Caki2 (cell line): ENCODE measurements around the gene IRS1. TPM values are rescaled to one million over a fixed set of nuclear protein-coding genes. Genes with fewer than 3 reads are reported as not detected.

Source experiments
- DNase-seq: peaks from one replicate; pipeline ENCODE4 v3.0.0-alpha.2; 2015; ENCODE audit warnings: low read depth
- in situ Hi-C: cut with HindIII; loops from 2 replicates; pipeline ENCODE4 v1.10.0; 2016; ENCODE audit warnings: low sequenced_read_pairs, low pct_unique_long_range_greater_than_20kb, mixed read lengths
- total RNA-seq: library from RNA; depleted of rRNA; stranded (reverse); fragments of >200 nt; shearing (Covaris generic); gene quantifications from 2 replicates; pipeline ENCODE4 v1.2.3, GENCODE V29; 2014; ENCODE audit warnings: low replicate concordance

Gene IRS1
- total RNA-seq, 1 experiment from 2014 or later, result 5.8 TPM

DNA sequence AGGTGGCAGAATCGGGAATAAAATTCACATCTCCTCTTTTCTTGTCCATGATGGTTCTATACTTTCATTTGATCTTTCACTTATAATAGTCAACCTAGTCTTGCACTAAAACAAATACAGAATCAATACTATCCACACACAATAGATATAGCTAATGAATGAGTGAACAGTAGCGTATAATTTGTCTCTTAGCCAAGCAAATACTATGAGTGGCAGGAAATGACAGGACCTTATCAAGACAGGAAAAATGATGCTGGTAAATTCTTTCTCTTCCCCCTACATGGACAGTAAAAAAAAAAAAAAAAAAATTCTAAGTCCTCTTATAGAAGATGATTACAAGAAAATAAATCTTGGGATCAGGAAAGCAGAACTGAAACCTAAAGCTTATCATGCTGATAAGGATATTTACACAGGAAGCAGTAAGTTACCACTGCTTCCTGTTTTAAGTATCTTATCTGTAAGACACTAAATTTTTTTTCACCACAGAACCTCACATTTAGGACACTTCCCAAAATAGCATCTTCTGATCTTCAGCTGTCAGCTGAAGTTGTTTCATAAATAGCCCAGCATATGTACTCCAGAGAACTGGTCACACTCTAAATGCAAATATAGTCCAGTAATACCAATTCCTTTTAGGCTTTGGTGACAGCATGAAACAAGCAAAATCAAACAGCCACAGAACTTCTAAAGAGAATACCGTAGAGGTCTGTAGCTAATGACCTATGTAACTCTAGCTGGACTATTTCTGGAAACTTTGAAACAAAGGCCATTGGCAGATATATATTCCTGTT is 27.0 kb downstream of the IRS1 start:
- DNase-seq, result no peak
- in situ Hi-C loops, result no loop called here

DNA sequence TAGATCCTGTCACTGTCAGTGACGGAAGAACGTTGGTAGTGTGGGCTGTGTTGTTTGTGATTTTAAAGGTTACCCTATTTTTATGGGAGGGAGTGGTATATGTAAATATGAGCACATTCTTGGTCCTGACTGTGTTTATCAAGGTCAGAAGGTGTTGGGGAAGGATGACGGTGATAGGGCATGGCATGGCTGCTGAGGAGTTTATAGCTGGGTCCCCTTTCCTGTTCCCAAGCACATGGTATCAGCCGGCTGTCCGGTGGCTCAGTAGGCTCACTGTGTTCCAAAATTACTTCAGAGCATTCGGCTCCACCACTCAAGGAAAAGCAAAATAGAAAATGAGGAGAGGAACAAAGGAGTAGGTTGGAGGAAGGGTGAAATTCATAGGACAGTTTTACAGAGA is 28.6 kb downstream of the IRS1 start:
- in situ Hi-C loops, result no loop called here
- DNase-seq, result no peak

DNA sequence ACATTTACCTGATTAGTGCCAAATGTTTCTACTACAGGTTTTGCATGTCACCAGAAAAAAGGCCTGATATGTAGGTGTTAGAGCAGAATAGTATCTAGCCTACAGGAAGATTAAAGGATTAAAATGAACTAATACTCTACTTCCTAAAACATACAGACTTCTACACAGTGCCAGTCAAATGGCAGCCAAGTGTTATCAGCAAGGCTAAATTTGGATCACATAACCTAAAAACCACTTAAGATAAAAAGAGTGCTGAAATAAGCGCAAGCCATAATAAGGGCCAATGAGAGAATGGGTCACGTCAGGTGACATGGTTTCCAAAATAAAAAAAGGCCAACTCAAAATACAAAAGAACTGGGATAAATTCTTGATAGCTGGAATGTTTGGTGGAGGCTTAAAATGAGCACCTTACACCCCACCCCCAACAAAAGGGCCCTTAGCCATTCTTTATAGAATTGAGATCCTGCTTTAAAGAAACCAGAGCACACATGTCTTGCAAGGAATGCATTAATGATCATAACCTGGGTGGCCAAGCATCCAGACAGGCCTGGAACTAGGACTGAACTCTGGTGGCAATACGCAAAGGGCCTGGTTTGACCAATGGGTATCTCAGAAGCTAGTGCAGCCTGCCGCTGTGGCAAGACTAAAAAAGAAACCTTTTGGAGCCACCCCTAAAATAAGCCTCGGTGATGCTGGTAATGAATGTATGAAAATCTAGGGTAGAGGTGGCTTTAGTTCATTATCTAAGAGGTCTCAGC is 32.4 kb downstream of the IRS1 start:
- no peak for DNase-seq
- in situ Hi-C loops, result no loop called here

DNA sequence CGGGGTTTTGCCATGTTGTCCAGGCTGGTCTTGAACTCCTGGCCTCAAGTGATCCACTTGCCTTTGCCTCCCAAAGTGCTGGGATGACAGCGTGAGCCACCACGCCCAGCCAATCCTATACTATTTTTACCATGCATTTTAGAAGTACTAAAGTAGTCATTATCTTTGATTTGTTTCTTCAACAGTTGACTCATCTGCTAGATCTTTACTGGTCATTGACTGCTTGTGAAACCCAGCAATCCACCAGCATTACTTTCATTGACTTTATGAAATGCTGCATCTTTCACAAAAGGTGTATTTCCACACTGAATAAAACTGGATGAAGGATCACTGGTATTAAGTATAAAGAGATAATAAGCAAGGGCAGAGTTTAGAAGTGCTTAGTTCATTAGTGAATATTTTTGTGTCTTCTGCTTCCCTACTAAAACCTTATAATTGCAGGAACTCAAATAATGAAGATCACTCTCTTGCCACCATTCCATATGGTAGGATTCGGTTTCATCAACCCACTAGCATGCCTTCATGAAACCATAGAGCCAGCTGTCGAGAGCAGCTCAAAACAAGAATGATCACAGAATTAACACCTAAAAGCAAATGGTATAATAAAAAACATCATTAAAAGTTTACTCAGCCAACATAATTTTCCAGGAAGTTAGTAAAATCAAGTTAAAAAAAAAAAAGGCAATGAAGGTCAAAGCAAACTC is 33.1 kb downstream of the IRS1 start:
- DNase-seq, result no peak
- in situ Hi-C loops, result no loop called here

DNA sequence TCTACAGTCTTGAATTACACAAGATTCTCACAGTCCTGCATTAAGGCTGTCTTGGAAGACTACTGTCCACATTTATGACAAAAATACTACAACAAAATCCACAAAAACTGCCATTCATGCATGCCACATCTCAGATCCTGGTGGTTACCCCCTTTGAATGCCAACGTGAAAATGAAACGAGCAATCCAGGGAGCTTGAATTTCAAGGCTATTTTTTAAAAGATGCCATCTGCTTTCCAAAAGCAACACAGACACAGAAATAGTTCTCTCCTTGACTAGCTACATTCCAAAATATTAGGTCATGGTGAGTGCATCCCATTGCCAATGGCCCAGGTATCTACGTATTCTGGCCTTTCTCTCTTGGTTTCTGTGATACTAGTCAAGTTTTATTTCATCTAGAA is 36.3 kb downstream of the IRS1 start:
- in situ Hi-C loops, result no loop called here
- DNase-seq, result no peak

DNA sequence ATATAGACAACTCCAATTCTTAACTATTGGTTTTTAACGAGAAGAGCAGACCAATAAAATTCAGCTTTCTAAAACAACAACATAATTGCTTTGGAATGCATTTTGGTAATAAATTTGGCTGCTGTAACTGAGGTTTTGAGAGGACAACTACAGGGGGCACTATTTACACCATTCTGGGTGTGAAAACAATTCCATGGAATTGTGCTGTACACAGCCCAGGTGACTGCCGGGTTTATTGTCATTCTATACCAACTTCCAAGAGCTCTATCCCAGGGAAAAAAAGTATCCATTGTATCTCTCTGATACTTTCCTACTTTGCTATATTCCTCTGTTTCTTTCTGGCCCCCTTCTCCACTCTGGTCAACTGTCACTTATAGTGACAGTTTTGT is 38.4 kb downstream of the IRS1 start:
- DNase-seq, result no peak
- in situ Hi-C loops, result no loop called here

DNA sequence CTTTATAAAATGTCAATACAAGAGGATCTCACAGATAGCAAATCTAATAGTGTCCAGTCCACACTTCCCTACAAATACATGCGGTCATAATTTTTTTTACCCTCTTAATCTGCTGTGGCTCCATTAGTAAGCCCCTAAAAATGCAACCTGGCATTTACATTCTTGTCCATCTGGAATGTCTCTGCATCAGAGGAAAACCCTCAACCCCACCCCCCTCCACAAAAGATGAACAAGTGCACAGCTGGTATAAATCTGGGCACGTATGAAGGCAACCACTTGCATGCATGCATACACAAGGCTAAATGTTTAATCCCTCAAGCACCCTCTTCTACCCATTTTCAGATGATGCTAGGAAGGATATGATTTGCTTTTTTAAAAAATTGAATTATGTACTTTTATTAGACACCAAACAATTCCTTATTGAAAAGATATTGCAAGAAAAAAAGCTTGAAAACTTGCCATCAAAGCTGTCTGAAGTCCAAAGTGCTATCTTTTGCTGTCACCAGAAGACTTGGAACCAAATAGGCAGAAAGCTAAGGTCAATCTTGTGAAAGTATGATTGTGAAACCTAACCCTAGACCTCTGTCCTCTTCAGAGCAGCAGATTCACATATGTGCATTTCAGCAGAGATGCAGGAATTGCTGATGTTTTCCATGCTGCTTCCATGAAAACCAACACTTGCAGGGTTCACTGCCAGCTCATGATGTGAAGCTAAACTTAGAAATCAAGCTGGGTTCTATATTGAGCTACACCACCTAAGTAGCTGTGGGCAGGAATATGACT is 39.0 kb downstream of the IRS1 start:
- in situ Hi-C loops, result no loop called here
- DNase-seq, result no peak

DNA sequence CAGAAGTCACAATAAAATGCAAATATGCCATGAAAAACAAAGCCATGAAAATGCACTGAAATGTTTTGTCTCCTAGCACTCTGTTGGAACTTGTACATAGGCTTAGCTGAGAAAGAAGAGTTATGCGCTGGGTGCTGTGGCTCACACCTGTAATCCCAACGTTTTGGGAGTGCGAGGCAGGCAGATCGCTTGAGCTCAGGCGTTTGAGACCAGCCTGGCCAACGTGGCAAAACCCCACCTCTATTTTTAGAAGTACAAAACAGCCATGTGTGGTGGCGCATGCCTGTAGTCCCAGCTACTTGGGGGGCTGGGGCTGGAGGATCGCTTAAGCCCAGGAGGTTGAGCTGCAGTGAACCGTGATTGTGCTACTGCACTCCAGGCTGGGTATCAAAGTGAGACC is 39.9 kb downstream of the IRS1 start:
- in situ Hi-C loops, result no loop called here
- DNase-seq, result no peak

DNA sequence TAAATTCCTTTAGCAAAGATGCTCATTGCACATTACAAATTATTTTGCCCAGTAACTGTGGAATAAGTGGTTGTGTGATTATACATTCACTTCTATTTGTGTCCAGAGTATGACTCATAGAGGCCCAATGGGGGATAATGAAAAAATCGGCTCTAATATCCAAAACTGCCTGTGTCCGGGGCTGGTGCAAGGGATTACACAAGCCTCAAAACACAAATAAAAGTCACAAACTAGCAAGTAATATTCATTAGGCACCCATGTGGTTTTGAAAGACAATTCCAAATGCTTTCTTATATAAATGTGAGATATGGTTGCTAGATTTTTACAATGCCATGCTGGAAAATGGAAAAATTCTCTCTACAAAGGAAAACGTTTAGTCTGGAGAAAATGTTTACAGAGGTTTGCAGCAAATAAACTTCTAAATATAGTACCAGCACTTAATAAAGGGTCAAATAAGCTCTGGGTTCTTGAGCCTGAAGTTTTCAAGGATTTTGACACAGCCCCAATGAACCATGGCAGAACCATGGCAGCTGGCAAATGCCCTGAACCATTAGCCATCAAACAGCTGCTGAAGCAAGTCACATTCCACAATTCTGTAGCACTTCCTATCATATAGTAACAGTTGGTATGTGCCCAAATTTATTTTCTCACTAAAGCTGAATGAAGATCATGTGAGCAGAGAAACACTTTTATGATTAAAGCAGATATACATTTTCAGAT is 40.5 kb downstream of the IRS1 start:
- no peak for DNase-seq
- in situ Hi-C loops, result no loop called here

DNA sequence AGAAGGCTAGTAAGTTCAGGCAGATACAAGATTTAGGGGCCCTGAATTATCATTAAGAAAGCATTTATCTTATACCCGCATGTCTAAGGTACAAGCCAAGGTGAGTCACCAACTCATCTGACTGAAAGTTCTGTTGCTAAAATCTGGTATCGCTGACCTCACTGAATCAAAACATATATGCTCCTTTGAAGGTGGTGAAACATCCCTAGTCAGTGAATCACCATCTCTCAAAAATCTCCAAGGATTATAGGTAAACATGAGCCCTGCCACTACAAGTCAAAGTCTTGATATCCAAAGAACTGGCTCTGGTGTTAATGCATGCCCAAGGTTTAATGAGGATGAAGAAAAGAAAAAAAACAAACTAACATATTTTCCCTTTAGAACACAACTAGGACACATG is 43.5 kb downstream of the IRS1 start:
- in situ Hi-C loops, result no loop called here
- DNase-seq, result peak; percentile 62

DNA sequence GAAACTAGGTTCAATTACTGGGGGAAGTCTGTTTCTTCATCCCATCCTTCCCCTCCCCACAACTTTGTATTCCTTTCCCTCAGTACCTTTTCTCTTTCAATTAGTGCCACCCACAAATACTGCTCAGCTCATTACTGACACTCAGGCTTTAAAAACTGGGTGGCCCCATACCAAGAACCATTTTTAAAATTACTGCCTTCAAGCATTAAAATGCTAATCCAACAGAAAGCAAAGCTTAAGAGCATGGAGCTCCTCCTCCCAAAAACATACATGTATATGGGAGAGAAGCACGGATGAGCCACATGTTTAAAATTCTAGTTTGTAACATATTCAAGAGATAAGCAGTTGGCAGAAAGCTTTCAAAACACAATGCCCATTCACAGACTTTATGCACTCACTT is 44.0 kb downstream of the IRS1 start:
- no peak for DNase-seq
- in situ Hi-C loops, result no loop called here

DNA sequence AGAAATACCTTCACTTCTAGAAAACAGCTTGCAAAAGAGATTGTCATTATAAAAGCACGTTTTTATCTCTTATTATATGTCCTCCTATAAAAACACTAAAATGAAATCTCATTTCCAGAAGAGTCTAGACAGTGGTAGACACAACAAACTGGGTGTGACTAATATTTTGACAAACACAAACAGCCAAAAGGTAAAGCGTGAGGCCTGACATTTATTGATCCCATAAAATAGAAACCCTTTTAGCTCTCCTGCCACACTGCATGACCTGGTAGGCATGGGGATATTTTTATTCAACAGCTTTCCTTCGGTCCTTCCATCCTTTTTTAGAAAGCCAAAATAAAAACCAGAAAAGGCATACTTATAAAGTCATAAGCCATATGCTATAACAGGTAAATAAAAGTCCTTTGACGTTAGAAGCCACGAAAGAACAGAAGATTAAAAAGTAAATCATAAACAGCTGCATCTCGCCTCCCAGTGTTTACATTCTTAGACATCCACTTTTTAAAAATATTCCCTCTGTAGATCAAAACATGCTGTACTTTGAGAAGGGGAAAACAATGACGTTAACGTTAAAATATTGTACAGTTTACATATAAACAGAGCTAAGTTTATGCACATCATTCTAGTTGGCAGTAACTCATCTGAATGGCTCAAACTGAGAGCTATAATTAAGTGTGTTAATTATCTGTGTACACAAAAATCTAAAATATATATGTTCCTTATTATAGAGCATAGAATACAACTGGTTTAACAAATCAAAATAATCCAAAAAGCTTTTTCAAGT is 44.6 kb downstream of the IRS1 start:
- in situ Hi-C loops, result no loop called here
- DNase-seq, result no peak

DNA sequence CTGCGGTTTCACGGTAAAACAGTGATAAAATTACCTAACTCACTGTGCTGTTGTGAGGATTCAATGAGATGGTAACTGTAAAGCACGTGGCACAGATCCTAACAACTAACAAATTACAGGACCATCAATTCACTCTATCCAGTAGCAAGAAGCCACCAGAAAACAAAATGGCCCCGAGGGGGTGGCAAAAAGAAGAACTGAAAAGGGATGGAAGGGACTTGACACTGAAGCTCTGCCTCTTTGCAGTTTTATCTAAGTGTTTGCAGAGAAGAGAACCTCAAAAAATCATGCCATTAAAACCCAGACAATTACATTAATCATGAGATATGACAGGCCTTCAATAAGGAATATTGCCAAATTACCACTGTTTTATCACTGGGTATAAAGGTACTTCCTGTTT is 46.7 kb downstream of the IRS1 start:
- in situ Hi-C loops, result no loop called here

DNA sequence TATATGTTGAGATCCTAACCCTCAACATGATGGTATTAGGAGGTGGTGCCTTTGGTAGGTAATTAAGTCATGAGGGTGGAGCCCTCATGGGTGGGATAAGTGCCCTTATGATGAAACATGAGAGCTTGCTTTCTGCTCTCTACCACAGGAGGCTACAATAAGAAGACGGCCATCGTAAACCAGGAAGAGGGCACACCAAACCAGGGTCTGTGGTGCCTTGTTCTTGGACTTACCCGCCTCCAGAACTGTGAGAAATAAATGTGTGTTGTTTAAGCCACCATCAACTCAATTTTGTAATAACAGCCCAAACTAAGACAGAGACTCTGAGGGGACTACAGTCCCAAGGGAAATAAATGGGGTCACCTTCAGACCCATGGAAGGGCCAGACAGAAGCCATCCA is 52.3 kb downstream of the IRS1 start:
- in situ Hi-C loops, result no loop called here
- DNase-seq, result no peak

More for the DNA sequence above, 46.7 kb downstream of the IRS1 start:
- no peak for DNase-seq

DNA sequence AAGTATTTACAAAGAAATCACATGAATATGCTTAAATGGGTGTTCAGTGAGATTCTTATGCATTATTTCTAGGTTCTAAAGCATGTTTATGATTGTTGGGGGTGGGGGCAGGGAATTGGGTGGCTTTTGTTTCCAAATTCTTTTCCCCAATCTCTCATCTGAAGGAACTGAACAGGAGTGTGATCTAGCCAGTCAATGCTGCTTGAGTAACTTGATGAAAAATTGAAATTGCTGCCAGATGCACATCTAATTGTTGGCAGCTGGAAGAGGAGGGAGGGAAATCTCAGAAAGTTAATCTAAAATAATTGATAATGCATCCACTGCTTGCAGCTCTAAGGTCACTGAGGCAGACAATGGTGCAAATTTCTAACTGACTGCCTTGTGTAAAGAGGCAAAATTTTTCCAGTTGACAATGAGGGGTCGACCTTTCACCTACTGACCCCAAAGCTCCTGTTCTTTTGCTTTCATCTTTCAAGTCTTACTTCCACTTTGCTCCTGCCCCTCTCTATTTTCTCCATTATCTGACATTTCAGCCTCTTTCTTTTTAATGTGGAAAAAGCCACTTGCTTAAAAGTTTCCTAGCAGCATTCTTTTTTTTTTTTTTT is 53.3 kb downstream of the IRS1 start:
- DNase-seq, result no peak
- in situ Hi-C loops, result no loop called here

DNA sequence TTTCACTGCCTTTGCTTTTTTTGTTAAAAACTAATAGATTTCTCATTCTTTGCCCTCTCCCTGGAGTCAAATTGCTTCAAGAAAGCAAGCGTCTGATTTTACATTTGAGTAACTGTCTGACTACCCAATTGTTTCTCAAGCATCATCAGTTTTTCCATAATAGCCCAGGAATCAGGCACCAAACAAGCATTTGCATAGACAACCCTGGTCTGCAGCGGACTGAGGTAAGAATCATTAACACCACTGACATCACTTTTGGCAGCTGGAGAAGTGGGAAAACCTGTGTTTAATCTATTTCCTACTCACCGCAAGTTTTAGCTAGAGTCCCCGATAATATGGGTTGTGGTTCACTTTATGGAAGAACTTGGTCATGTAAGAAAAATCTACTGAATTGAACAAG is 55.7 kb downstream of the IRS1 start:
- in situ Hi-C loops, result no loop called here
- DNase-seq, result no peak

DNA sequence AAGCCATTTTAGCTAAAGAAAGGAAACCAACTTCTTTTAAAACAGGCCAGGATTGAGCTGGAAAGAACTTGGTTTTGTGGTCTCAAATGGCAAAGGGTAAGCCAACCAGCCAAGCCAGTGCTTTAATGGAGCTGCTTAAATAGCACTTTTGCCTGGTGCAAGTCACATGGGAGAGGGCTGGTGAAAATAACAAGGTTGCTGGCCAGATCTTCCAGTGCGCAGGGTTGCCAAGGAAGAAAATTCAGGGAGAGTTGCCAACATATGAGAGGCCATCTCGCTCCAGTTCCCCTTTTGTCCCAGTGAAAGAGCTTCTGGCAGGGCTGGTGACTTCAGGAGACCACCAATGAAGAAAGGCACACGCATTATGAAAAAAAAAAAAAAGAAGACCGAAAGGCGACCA is 57.3 kb downstream of the IRS1 start:
- in situ Hi-C loops, result no loop called here
- DNase-seq, result no peak
